HCT116 (cell line): ENCODE data around the gene INPPL1. TPM values are rescaled to one million over a fixed set of nuclear protein-coding genes. Genes with fewer than 3 reads are reported as not detected.

Source experiments
- ATAC-seq: fragments of 200-7000 bp; cut with Tn5 transposase; 2 replicates; pipeline ENCODE4 v1.9.1; 2020; ENCODE audit warnings: mild to moderate bottlenecking, moderate library complexity
- BruUV-seq: library from RNA; stranded (reverse); fragments of 400-500 nt; replicated peaks from 2 replicates; lab custom pipeline; 2021; lab: Mats Ljungman, UMichigan
- CTCF ChIA-PET: fragments of 300-600 bp; sonication (Branson Sonifier 250); formaldehyde crosslinking; loops from one replicate; lab custom pipeline; 2021; ENCODE audit warnings: antibody characterized with exemption; lab: Charles Lee
- POLR2A ChIA-PET: fragments of 300-600, 350-600 bp; sonication (Branson Sonifier 250); formaldehyde crosslinking; loops from one replicate; lab custom pipeline; 2021; ENCODE audit warnings: antibody characterized with exemption; lab: Charles Lee
- RAD21 ChIA-PET, 2 experiments: fragments of 300-600 bp; sonication (Branson Sonifier 250); formaldehyde crosslinking; loops; one replicate each; lab custom pipeline; 2023; ENCODE audit warnings: low total read pairs in 2 of 2; ENCODE audit not compliant: uncharacterized antibody in 2 of 2, unreplicated experiment in 2 of 2, low non-redundant PET in 1 of 2; lab: Charles Lee
- DNase-seq: peaks from one replicate; pipeline ENCODE4 v3.0.0-alpha.2; 2010; ENCODE audit warnings: low read depth, low spot score
- H2AFZ ChIP-seq: fragments of 200-600 bp; shearing (Covaris generic), sonication (generic); 2 replicates; pipeline ENCODE4 v1.6.1; 2017; ENCODE audit warnings: low read depth, mixed run types, mixed read lengths, antibody characterized with exemption, low read length; ENCODE audit not compliant: poor library complexity, severe bottlenecking
- H3K27ac ChIP-seq: 2 replicates; pipeline ENCODE4 v1.5.1; 2012; ENCODE audit warnings: low read depth, low read length
- H3K27me3 ChIP-seq: fragments of 200-600 bp; sonication (generic); 2 replicates; pipeline ENCODE4 v1.6.1; 2016; ENCODE audit warnings: mixed run types, low read length, mixed read lengths; ENCODE audit not compliant: insufficient read depth
- H3K36me3 ChIP-seq, 2 experiments: fragments of 200-500 bp in 1 of 2; fragments of 200-600 bp in 1 of 2; sonication (Bioruptor generic) in 1 of 2; sonication (generic) in 1 of 2; 2 replicates each; pipeline versions ENCODE4 v1.5.1 to v1.6.1; 2014 to 2016; ENCODE audit warnings: low read length in 2 of 2, inconsistent platforms in 1 of 2, mixed read lengths in 1 of 2, mixed run types in 1 of 2; ENCODE audit not compliant: insufficient read depth in 2 of 2, control insufficient read depth in 1 of 2
- H3K4me1 ChIP-seq, 2 experiments: fragments of 200-600 bp in 1 of 2; sonication (generic) in 1 of 2; 2 replicates each; pipeline versions ENCODE4 v1.5.1 to v1.6.1; 2012 to 2017; ENCODE audit warnings: low read length in 2 of 2, inconsistent platforms in 1 of 2, mild to moderate bottlenecking in 1 of 2, mixed read lengths in 1 of 2, mixed run types in 1 of 2, moderate library complexity in 1 of 2; ENCODE audit not compliant: insufficient read depth in 2 of 2, control insufficient read depth in 1 of 2
- H3K4me2 ChIP-seq: fragments of 200-600 bp; sonication (generic); 2 replicates; pipeline ENCODE4 v1.6.1; 2017; ENCODE audit warnings: mixed run types, low read length, mixed read lengths
- H3K4me3 ChIP-seq, 2 experiments: fragments of 200-600 bp in 1 of 2; sonication (generic) in 1 of 2; replicated peaks in 1 of 2; 2 replicates each; pipeline ENCODE4 v1.5.1; 2011 to 2016; ENCODE audit warnings: low read length in 2 of 2, control low read depth in 1 of 2, low read depth in 1 of 2, mild to moderate bottlenecking in 1 of 2, mixed read lengths in 1 of 2, mixed run types in 1 of 2
- H3K79me2 ChIP-seq: fragments of 200-600 bp; sonication (generic); 2 replicates; pipeline ENCODE4 v1.6.1; 2017; ENCODE audit warnings: mild to moderate bottlenecking, mixed run types, low read length, moderate library complexity, mixed read lengths; ENCODE audit not compliant: insufficient read depth
- H3K9ac ChIP-seq: fragments of 200-600 bp; sonication (generic); 2 replicates; pipeline ENCODE4 v1.6.1; 2016; ENCODE audit warnings: low read length, mixed read lengths
- H3K9me2 ChIP-seq: fragments of 200-600 bp; sonication (generic), shearing (Covaris generic); 2 replicates; pipeline ENCODE4 v1.6.1; 2017; ENCODE audit warnings: mixed run types, mild to moderate bottlenecking, moderate library complexity; ENCODE audit not compliant: insufficient read depth
- H3K9me3 ChIP-seq, 2 experiments: fragments of 200-500 bp in 1 of 2; fragments of 200-600 bp in 1 of 2; sonication (Bioruptor generic) in 1 of 2; sonication (generic) in 1 of 2; 2 replicates each; pipeline ENCODE4 v1.6.1; 2014 to 2017; ENCODE audit warnings: low read length in 2 of 2, mixed read lengths in 2 of 2, inconsistent platforms in 1 of 2, low read depth in 1 of 2, mild to moderate bottlenecking in 1 of 2, mixed run types in 1 of 2, moderate library complexity in 1 of 2; ENCODE audit not compliant: control insufficient read depth in 1 of 2, insufficient read depth in 1 of 2
- H4K20me1 ChIP-seq: fragments of 200-600 bp; sonication (generic), shearing (Covaris generic); 2 replicates; pipeline ENCODE4 v1.6.1; 2017; ENCODE audit warnings: mixed run types, mild to moderate bottlenecking, moderate library complexity; ENCODE audit not compliant: insufficient read depth
- EGR1 ChIP-seq: IDR thresholded peaks from 2 replicates; pipeline ENCODE4 v1.6.1; 2012; ENCODE audit warnings: low read depth
- EZH2phosphoT487 ChIP-seq: fragments of 200-600 bp; IDR thresholded peaks from 2 replicates; pipeline ENCODE4 v1.6.1; 2018; ENCODE audit warnings: antibody characterized with exemption, borderline replicate concordance
- JUND ChIP-seq: IDR thresholded peaks from 2 replicates; pipeline ENCODE4 v1.6.1; 2012
- POLR2A ChIP-seq: IDR thresholded peaks from 2 replicates; pipeline ENCODE4 v1.7.0; 2011; ENCODE audit warnings: borderline replicate concordance; ENCODE audit not compliant: insufficient read depth, insufficient read length; ENCODE audit errors: extremely low read depth
- POLR2AphosphoS5 ChIP-seq: IDR thresholded peaks from 2 replicates; pipeline ENCODE4 v1.6.1; 2011; ENCODE audit warnings: mild to moderate bottlenecking, low read depth, low read length, moderate library complexity
- YY1 ChIP-seq: IDR thresholded peaks from 2 replicates; pipeline ENCODE4 v1.6.1; 2011; ENCODE audit warnings: low read length, low read depth, moderate library complexity, mild to moderate bottlenecking; ENCODE audit not compliant: insufficient replicate concordance; ENCODE audit errors: extremely low read depth
- ZNF274 ChIP-seq: fragments of 200-500 bp; sonication (Bioruptor generic); IDR thresholded peaks from 2 replicates; pipeline ENCODE4 v1.6.1; 2014; ENCODE audit warnings: mild to moderate bottlenecking, low read depth, low read length, inconsistent platforms
- intact Hi-C: fragments of 100-400 bp; cut with micrococcal nuclease; formaldehyde crosslinking; loops from 2 replicates; pipeline ENCODE4 v1.10.0; 2022
- total RNA-seq: library from RNA; stranded (reverse); gene quantifications from one replicate; pipeline ENCODE4 v1.2.1, GENCODE V29; 2021; ENCODE audit not compliant: unreplicated experiment
- TF ChIP-seq, protein P1 (sequence below): IDR thresholded peaks from 2 replicates; pipeline ENCODE4 v1.6.1; 2012; ENCODE audit warnings: low read depth
- TF ChIP-seq, protein P2 (sequence below): IDR thresholded peaks from 2 replicates; pipeline ENCODE4 v1.6.1; 2012

The INPPL1 gene
- total RNA-seq, 1 experiment from 2014 or later, result 132 TPM

DNA sequence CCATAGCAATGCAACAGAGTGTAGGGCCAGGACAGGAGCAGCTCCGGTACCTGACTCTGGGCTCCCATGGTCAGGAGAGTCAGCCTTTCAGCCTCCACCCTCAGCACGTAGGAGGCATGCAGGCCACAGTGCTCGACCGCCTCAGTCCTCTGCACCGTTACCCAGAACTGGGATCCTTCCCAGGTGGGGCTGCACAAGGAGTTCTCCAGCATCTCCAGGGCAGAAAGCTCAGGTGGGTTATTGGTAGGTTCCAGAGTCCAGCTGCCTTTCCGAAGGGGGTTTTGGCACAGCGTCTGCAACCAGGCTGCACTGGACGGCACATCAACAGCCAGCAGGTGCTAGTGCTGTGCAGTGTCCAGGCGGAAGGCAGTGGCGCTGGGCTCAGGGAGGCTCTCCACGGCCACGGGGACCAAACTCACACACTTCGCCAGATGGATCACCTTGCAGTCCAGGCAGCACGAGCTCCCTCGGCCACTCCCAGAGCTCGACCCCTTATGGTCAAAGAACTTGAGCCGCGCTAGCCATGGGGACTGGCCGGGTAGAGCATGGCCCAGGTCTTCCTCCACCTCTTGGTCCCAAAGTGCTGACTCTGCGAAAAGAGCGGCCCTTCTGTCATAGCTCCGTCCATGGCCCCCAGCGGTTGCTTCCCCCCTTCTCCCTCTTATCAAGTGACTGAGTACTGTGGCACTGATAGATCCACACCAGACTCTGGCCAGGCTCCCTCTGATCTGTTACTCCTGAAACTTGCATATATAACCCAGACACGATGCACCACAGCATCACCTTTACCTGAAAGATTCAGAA is 26.3 kb downstream of the INPPL1 start:
- H3K9me3 ChIP-seq, result no peaks in the 10 kb centered on the region
- no peak overlapping the region for H2AFZ ChIP-seq
- no peak overlapping the region for H3K4me2 ChIP-seq
- no peak overlapping the region for H3K4me3 ChIP-seq
- H3K27ac ChIP-seq, result no peak overlapping the region
- no peak for DNase-seq
- no peaks in the 10 kb centered on the region; a peak in 1 of 4 replicates for H3K4me1 ChIP-seq
- no peak for ATAC-seq
- ChIA-PET CTCF (interaction anchor here (1.3 kb wide), 1 partner anchor 12 kb away, joined by 3 read pairs; no protein-coding TSS in a partner anchor), RAD21 (no interaction called here), POLR2A (no interaction called here)
- H3K36me3 ChIP-seq, result no peaks in the 10 kb centered on the region
- H3K9me2 ChIP-seq, result no peaks in the 10 kb centered on the region
- no peaks in the 10 kb centered on the region for H3K27me3 ChIP-seq
- H3K79me2 ChIP-seq, result no peaks in the 10 kb centered on the region
- no peak overlapping the region for H3K9ac ChIP-seq
- H4K20me1 ChIP-seq, result no peaks in the 10 kb centered on the region
- no peak for TF ChIP-seq POLR2AphosphoS5
- no peak for TF ChIP-seq JUND
- TF ChIP-seq EZH2phosphoT487, result no peak
- TF ChIP-seq, protein P1, sequence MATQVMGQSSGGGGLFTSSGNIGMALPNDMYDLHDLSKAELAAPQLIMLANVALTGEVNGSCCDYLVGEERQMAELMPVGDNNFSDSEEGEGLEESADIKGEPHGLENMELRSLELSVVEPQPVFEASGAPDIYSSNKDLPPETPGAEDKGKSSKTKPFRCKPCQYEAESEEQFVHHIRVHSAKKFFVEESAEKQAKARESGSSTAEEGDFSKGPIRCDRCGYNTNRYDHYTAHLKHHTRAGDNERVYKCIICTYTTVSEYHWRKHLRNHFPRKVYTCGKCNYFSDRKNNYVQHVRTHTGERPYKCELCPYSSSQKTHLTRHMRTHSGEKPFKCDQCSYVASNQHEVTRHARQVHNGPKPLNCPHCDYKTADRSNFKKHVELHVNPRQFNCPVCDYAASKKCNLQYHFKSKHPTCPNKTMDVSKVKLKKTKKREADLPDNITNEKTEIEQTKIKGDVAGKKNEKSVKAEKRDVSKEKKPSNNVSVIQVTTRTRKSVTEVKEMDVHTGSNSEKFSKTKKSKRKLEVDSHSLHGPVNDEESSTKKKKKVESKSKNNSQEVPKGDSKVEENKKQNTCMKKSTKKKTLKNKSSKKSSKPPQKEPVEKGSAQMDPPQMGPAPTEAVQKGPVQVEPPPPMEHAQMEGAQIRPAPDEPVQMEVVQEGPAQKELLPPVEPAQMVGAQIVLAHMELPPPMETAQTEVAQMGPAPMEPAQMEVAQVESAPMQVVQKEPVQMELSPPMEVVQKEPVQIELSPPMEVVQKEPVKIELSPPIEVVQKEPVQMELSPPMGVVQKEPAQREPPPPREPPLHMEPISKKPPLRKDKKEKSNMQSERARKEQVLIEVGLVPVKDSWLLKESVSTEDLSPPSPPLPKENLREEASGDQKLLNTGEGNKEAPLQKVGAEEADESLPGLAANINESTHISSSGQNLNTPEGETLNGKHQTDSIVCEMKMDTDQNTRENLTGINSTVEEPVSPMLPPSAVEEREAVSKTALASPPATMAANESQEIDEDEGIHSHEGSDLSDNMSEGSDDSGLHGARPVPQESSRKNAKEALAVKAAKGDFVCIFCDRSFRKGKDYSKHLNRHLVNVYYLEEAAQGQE, result no peak
- TF ChIP-seq, protein P2, sequence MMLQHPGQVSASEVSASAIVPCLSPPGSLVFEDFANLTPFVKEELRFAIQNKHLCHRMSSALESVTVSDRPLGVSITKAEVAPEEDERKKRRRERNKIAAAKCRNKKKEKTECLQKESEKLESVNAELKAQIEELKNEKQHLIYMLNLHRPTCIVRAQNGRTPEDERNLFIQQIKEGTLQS, result no peak
- no peak for TF ChIP-seq EGR1
- TF ChIP-seq YY1, result no peak
- TF ChIP-seq ZNF274, result no peak
- no peak for TF ChIP-seq POLR2A
- TF ChIP-seq, all 23 proteins: peak for 0
- intact Hi-C loops, result no loop called here
- no TSS peak for BruUV-seq
